Measurements from ENCODE around the gene XXYLT1.
"Not testable (repeated sequence)": the region's sequence is repeated elsewhere in the genome, so short reads cannot be mapped to it uniquely, and the experiment has no call there.

The XXYLT1 gene

DNA sequence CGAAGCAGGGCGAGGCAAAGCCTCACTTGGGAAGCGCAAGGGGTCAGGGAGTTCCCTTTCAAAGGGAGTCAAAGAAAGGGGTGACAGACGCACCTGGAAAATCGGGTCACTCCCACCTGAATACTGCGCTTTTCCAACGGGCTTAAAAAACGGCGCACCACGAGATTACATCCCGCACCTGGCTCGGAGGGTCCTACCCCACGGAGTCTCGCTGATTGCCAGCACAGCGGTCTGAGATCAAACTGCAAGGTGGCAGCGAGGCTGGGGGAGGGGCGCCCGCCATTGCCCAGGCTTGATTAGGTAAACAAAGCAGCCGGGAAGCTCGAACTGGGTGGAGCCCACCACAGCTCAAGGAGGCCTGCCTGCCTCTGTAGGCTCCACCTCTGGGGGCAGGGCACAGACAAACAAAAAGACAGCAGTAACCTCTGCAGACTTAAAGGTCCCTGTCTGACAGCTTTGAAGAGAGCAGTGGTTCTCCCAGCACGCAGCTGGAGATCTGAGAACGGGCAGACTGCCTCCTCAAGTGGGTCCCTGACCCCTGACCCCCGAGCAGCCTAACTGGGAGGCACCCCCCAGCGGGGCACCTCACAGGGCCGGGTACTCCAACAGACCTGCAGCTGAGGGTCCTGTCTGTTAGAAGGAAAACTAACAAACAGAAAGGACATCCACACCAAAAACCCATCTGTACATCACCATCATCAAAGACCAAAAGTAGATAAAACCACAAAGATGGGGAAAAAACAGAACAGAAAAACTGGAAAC, 182.9 kb downstream of the XXYLT1 start:
- not testable (repeated sequence) for DNase-seq

DNA sequence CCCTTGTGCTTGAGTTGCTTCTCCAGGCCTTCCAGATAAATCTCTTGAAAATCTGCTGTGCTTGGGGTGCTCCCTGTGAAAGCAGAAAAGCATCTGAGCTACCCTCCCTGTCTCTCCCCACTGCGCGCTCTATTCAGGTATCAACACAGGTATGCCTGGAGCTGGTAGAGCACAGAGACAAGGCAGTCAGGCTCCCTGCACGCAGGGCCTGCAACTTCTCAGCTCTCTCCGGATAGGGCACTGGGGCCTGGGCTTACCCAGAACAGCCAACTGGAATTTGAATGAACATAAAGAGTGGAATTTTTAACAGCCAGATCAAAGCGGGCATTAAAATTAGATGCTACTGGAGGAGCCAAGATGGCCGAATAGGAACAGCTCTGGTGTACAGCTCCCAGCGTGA, 183.6 kb downstream of the XXYLT1 start:
- no peak for DNase-seq

DNA sequence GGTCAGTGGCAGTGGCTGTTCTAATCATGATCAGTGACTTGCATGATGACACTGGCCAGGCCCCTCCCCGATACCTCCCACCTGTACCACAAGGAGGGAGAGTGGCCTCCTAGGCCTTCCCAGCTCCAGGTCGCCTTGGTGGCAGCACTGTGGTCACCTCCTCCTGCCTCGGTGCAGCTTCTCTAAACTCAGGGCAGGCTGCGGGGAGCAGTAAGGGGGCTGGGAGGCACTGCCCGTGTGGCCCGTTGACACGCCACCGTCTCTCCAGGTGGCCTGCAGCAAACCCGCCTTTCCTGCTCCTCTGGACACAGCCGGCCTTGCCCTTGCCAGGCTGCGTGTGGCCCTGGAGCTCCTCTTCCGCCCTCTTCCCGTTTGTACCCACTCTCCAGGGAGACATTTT, 184.1 kb downstream of the XXYLT1 start:
- no peak for DNase-seq

DNA sequence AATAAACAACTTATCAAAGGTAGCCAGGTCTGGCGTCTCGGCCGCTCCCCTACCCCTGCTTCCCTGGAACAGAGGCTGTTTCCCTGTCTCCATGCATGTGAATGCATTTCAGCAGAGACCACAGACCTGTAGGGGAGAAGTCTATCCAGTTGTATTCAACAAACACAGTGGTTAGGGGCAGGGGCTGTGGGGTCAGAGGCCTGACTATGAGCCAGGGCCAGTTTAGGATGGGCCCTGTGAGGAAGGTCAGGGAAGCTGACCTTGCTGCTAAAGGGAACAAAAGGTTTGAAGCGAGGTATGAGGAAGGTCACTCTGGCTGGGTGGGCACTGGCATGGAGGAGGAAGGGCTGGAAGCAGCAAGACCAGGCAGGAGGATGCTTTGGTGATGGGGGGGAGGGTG, 184.6 kb downstream of the XXYLT1 start:
- no peak for DNase-seq

DNA sequence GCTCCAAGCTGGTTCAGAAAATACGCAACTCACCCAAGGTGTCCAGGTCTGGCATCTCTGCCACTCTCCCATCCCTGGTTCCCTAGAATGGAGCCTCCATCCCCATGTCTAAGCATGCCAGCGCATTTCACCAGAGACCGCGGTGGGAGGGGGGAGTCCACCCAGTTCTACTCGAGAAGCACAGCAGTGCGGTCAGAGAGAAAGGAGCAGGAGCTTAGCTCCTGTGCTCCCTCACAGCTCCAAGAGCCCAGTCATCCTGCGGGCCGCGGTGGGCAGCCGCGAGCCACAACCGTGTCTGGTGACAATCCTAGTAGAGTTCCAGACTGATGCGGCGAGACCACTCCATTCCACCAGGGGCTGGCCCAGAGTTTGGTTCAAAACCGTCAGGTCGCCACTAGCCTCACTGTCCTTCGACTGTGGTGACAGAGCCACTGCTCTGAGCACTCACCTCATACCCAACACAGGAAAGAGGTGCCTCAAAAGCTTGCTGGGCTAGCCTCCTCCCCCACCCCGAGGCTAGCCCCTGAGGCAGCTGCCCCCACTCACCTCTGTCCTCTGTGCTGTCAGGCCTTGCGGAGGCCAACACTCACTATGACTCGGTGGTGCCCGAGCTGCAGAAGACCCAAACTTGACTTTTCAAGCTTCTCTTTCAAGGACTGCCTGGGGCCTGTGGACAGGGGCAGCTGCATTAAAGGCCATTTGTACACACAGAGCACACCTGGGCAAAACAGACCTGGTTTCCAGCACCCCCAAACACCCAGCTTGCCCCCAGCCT, 185.4 kb downstream of the XXYLT1 start:
- no peak for DNase-seq

DNA sequence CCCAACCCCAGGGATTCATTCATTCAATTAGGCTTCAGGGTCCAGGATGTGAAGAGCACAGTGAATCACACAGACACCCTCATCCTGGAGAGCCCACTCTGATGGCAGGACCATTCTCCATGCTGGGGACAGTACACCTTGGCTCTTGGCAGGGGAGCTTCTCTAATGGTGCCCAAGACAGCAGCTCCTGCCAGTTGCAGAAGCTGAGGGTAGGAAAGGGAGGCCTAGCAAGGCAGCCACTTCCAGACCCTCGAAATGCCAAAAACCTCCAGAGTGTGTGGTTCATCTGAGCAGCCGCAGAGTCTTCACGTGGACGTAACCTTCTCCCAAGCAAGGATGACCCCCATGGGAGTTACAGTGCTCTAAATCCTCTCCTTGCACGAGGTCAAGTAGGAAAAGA, 186.2 kb downstream of the XXYLT1 start:
- no peak for DNase-seq

DNA sequence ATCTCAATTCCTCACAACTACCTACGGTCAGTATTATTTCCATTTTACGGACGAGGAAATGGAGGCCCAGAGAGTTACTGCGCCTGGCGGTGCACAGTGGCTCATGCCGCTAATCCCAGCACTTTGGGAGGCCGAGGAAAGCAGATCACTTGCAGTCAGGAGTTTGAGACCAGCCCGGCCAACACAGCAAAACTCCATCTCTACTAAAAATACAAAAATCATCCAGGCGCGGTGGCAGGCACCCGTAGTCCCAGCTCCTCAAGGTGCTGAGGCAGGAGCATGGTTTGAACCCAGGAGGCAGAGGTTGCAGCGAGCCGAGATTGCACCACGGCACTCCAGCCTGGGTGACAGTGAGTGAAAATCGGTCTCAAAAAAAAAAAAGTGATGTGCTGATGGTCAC, 187.3 kb downstream of the XXYLT1 start:
- DNase-seq: no peak

DNA sequence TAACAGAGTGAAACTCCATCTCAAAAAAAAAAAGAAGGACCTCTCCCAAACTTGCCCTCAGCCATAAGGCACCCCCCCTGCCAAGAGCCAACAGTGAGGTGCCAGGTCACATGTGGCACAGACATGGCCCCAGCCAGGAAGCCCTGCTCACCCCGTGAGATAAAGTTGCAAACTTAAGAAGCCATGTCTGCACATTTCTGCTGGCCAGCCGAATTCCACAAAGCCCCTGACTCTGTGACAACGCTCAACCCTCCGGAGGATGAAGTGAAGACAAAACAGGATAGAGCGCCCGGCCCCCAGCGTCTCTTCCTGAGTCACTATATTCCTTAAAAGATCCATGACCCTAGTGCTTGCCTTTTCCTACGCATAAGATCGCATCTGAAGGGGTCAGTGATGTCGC, 188.1 kb downstream of the XXYLT1 start:
- no peak for DNase-seq

DNA sequence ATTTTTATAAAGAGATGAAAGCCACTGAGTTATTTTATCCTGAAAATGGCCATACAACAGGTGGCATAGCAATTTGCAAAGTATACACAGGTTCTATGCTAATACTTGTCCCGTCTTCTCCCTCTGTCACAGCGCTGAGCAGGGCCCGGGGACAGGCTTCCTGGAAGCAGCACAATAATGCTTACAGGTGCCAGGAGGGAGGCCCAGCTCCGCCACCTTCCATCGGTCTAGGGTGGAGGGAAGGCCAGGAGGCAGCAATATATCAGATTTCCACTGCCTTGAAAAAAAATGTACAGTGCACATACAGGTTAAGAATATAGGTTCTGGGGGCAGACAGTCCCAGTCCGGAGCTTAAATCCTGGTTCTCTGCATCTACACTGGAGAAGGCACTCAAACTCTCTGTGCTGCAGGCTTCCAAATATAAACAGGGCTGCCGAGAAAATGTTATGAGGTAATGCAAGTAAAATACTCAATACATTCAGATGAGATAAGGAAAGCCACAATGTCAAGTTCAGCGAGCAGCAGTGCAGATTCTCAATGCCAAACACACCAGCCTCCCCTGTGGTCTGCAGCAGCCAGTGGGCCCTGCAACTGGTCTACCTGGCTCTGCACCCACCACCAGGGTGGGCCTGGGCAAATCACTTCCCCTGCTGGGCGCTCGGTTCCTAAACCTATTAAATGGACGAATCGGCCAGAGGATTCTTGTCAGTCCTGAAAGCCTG, 189.6 kb downstream of the XXYLT1 start:
- DNase-seq: no peak

DNA sequence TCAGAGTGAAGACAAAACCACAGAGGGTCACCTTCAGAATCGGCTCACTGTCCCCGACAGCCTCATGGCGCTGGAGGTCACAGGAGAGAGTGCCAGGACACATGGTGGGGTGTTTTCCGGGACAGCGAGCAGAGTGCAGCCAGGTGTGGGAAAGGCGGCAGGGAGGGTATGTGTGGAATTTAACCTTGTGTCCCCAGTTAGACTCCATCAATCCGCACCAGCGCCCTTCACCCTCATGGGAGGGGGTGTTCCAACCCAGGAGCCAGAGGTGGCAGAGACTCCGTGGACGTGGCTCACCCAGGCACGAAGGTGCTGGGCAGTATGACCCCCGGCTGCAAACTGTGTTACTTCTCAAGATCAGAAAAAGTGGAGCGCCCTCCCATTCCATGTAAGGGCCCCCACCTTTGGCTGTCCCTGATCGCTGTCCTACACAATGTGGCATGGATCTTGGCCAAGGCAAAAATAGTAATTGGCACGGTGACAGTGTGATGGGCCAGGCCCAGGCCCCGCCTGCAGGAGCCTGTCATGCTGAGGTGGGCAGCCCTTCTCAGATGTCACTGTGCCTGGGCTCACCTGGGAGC, 190.3 kb downstream of the XXYLT1 start:
- peak; percentile 54 for DNase-seq

DNA sequence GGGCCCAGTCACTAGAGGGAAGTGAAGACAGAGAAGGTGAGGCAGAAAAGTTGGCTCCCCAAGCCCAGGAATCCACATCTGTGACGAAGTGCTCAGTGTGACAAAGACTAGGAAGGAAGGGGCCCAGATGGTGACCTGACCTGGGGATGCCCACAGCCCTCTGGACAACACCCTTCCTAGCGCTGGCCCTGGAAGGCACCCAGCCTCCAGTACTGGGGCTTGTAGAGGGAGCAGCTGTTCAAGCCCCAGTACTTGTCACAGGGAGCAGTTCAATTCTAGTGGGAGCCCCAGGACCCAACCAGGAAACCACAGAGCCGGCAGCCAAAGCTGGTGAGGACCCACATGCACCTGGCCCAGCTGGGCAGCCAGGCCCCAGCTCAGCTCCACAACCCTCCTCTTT, 190.8 kb downstream of the XXYLT1 start:
- DNase-seq: no peak

DNA sequence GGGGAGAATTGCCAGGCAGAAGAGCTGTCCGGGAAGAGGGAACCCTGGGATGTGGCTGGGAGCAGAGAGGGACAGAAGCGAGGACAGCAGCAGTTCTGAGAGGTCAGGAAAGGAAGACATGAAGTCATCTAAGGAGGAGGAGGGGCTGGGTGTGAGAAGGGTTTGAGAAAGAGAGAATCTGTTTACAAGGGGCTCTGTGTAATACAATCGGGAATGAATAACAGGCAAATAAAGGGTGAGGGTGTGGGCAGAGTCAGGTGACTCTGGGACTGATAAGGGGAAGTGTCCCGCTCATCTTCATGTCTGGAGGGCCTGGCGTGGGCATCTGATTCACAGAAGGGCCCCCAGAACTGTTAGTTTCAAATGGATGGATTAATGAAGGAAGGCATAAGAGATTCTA, 191.3 kb downstream of the XXYLT1 start:
- DNase-seq: no peak

DNA sequence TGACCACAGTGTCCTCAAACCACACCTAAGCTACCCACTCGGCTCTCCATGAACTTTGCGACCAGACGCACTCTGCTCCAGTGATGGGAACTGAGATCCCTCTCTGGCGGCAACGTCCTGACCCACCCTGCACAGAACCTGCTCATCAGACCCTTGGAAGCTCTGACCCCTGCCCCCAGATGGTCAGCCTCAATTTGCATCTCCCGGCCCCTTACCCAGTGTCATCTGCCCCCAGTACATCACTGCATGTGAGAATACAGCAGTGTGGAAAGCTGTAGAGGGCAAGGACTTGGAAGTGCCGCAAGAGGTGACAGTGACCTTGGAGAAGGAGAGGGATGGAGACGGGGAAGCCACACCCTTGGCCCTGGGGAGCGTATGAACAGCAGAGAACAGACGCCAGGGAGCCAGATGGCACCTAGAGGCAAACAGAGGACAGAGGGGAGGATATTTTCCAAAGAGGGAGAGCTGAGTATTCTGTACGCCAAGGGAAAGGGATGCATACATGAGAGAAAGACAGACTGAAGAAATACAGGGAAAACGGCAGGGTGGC, 192.0 kb downstream of the XXYLT1 start:
- no peak for DNase-seq

DNA sequence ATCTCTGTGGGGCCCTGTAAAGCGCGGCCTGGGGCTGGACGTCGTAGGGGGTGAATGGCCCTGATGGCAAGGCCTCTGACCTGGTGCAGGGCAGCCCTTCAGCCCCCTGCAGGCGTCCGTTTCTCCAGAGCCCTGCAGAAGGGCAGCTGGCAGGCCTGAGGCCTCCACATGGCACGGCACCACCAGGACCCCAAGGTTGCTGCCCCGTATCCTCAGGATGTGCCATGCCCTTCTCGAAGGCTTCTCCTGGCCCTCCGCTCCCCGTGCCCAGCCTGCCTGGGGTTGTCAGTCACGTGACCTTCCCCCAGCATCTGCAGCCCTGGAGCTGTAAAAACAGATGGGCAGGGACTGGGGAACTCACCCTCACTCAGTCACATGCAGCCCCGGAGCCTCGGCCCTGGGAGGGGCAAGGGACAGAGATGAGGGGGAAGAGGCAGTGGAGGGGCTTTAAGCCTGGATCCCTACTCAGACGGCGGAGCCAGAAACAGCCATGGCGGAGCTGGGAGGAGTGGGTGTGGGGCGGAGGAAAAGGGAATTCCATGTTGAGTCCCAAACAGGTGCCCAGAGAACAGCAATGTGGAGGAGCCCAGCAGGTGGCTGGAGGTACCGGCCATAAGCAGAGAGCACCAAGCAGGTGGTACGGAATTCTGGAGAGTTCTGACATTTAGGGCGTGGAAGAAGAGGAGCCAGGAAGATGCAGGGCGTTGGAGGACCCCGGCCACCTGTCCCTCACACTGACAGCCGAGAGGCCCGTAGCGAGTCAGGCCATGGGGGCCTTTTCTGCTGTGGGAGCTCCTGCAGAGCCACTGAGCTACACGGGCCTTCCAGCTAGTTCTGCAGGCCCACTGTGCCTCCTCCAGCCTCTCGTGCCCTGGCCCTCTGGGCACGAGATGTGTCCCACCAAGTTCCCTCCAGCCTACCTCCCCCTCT, 193.1 kb downstream of the XXYLT1 start:
- no peak for DNase-seq

DNA sequence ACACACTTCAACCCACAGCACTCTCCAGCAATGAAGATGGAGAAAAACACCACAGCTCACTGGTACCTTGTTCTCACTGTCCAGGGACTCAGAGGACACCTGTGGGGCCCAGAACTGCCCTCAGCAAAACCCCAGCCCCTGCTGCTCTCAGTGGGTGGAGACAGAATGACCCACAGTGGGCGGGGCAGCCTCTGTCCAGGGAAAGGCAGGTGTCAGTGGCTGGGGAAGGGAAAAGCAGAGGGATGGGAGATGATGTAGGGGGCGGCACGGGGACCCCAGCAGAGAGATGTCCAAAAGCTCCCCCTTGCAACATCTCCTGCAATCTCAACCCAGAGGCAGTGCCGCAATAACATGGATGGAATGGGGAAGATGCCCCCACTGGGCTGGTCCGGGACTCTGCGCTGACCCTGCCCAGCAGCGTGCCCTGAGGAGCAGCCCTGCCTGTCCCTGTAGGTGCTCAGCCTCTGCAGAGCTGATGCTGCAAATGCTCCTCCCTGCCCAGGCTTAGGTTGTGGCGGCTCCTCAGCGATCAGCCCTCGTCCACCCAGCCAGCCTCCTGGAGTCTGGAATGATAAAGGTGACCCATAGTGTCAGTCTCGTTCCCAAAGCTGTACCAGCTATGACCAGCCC, 193.9 kb downstream of the XXYLT1 start:
- DNase-seq: no peak

DNA sequence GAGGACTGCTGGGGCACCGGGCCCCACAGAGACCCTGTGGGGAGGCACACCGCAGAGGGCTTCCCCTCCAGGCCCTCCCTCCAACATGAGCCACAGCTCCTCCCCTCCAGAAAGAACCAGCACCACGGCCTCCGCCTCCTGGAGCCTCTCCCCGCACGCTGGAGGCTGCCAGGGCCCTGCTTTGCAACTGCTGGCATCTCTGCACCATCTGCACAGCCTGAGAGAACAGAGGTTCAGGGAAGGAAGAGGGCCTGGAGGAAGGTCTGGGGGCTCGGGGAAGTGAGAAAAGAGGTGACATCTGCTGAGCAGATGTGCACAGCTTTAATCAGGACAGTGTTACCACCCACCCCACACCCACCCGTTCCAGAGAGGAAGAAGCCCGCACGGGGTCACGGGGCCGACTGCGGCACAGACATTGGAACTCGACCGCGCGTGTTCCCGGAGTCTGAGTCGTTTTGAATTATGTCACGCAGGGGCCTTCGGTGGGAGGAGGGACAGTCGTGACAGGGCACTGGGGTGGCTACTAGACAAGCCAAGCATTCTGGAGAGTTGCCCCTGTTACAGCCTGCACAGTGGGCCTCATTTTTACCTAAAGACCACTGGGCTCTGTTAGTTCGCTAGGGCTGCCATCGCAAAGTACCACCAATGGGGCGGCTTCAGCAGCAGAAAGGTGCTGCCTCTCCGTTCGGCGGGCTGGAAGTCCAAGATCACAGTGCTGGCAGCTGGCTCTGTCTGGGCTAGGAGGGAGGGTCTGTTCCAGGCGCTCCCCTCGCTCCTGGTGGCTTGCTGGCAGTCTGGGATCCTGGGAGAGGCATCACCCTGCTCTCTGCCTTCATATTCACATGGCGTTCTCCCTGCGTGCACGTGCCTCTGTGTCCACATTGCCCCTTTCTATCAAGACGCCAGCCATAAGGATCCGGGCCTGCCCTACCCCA, 194.8 kb downstream of the XXYLT1 start:
- no peak for DNase-seq

DNA sequence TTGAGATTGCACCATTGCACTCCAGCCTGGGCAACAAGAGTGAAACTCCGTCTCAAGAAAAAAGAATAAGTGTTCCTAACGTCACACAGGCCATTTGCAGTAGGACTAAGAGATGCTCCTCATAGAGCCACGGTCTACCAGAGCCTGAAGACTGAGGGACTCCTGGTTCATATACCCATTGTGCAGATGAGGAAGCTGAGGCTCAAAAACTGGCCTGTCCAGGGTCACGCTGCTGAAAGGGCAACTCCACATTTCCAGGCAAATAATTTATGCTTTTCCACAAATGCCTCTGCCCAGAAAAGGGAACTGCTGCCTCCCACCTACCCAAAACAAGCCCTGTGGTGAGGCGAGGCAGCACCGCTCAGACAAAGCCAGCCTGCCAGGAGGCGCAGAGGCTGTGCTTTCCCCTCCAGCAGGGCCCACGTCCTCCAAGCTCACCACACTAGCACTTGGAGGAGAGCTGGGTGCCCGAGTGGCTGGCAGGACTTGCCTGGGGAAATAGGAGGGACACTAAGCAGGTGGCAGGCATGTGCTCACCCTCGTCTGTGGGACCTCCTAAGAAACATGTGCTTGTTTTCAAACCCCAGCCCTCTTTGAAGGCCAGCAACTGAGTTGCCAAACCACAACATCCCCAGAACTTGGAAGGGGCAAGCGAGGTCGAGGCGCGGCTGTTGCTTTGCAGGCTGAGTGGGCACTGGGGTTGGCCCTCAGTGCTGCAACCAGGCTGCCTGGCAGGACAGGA, 195.6 kb downstream of the XXYLT1 start:
- DNase-seq: no peak

DNA sequence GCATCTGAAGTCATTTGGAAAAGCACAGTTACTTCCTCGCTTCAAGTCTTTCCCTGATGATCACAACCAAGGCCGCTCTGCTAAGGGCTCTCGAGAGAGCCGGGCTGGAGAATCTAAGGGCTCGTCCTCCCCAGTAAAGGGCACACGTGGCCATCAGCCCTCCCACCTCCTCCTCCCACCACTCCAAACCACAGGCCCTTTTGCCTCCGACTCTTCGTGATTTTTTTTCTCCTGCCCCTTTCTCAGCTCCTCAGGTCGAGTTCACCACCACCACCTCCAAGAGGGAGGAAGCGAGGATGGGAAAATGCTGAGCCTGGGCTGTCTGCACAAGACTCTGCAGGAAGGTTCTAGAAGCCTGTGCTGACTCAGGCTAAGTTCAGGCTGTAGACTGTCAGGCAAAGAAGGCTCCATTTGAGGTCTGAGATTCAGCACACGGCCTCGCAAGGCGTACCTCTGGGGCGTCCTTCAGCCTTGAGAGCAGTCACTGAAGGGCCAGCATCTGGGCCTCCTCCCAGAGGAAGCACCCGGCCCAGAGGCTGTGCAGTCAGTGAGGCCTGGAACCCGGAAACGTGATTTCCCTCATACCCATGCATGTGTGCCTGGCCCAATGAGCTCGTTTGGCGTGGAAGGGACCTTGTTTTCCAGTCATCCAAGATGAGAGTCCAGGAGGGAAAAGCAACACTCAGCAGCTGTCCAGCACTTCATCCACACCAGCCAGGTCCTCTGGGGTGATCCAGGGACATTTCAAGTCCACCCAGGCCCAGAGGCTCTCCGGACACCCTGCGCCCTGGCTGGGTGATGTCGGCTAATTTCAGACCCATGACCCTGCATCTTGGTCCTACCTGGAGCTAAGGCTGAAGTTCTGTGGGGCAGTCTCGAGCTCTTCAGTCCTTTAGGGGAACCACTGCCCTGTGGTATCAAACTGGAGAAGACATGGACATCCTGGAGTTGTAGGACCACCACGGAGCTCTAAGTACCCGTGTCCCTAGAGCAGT, 196.8 kb downstream of the XXYLT1 start:
- DNase-seq: no peak

Data from NCI-H1092 treated with DMSO at 0.1 percent for 48 hours (cell line).